B cell (primary cell): Measurements from ENCODE around the gene HDAC1. TPM values are rescaled to one million over a fixed set of nuclear protein-coding genes. Genes with fewer than 3 reads are reported as not detected.

Experiments
- ATAC-seq: fragments of 200-7000 bp; cut with Tn5 transposase; one replicate; pipeline ENCODE4 v1.10.0; 2021; ENCODE audit warnings: low read depth, mild to moderate bottlenecking, moderate number of reproducible peaks, moderate library complexity
- CTCF ChIA-PET: fragments of 350-600 bp; sonication (Branson Sonifier 250); formaldehyde crosslinking; loops from one replicate; lab custom pipeline; 2021; ENCODE audit warnings: antibody characterized with exemption, inconsistent platforms; lab: Charles Lee
- POLR2A ChIA-PET: fragments of 350-600 bp; sonication (Branson Sonifier 250); formaldehyde crosslinking; loops from one replicate; lab custom pipeline; 2021; ENCODE audit warnings: antibody characterized with exemption; lab: Charles Lee
- DNase-seq: peaks from one replicate; pipeline ENCODE4 v3.0.0; 2013
- H2AFZ ChIP-seq: 2 replicates; pipeline ENCODE4 v1.6.1; 2012; ENCODE audit warnings: mild to moderate bottlenecking, low read depth, low read length; ENCODE audit not compliant: insufficient read depth, poor library complexity, severe bottlenecking
- H3K27ac ChIP-seq, 2 donors: 1 replicate in 1 of 2; 2 replicates in 1 of 2; pipeline ENCODE4 v1.5.1; 2012 to 2013; ENCODE audit warnings: low read length in 2 of 2, mild to moderate bottlenecking in 2 of 2, moderate library complexity in 1 of 2
- H3K27me3 ChIP-seq, 4 experiments: fragments of 200-600 bp in 1 of 4; sonication (generic) in 1 of 4; replicated peaks in 1 of 4; 1 replicate in 2 of 4; 2 replicates in 2 of 4; pipeline versions ENCODE4 v1.6.1 to v1.7.0; 2013 to 2016; ENCODE audit warnings: low read length in 3 of 4, mild to moderate bottlenecking in 2 of 4, mixed read lengths in 1 of 4, moderate library complexity in 1 of 4; ENCODE audit not compliant: insufficient read depth in 4 of 4, control insufficient read depth in 3 of 4; ENCODE audit errors: control extremely low read depth in 1 of 4
- H3K36me3 ChIP-seq, 2 experiments: replicated peaks in 1 of 2; 1 replicate in 1 of 2; 2 replicates in 1 of 2; pipeline versions ENCODE4 v1.6.1 to v1.7.1; 2013; ENCODE audit warnings: low read length in 1 of 2; ENCODE audit not compliant: insufficient read depth in 2 of 2, control insufficient read depth in 1 of 2; ENCODE audit errors: control extremely low read depth in 1 of 2, extremely low read depth in 1 of 2
- H3K4me1 ChIP-seq, 2 donors: fragments of 200-600 bp in 1 of 2; sonication (generic) in 1 of 2; 1 replicate in 1 of 2; 2 replicates in 1 of 2; pipeline versions ENCODE4 v1.5.1 to v1.6.1; 2013 to 2017; ENCODE audit warnings: low read length in 2 of 2; ENCODE audit not compliant: control insufficient read depth in 2 of 2, insufficient read depth in 2 of 2
- H3K4me2 ChIP-seq: replicated peaks from 2 replicates; pipeline ENCODE3; 2012; ENCODE audit warnings: mild to moderate bottlenecking, low read depth, low read length; ENCODE audit not compliant: poor library complexity, severe bottlenecking
- H3K4me3 ChIP-seq, 5 experiments: fragments of 200-600 bp in 1 of 5; sonication (generic) in 1 of 5; 1 replicate in 3 of 5; 2 replicates in 2 of 5; pipeline versions ENCODE4 v1.5.1 to v1.7.0; 2011 to 2016; ENCODE audit warnings: low read length in 4 of 5, mild to moderate bottlenecking in 4 of 5, low read depth in 2 of 5, control low read depth in 1 of 5, moderate library complexity in 1 of 5; ENCODE audit not compliant: insufficient read depth in 1 of 5; ENCODE audit errors: control extremely low read depth in 1 of 5, extremely low read depth in 1 of 5
- H3K79me2 ChIP-seq: fragments of 200-600 bp; sonication (generic); one replicate; pipeline ENCODE4 v1.6.0; 2016; ENCODE audit warnings: low read length; ENCODE audit not compliant: control insufficient read depth, insufficient read depth
- H3K9ac ChIP-seq: fragments of 200-600 bp; sonication (generic); 2 replicates; pipeline ENCODE4 v1.6.1; 2017; ENCODE audit warnings: mild to moderate bottlenecking, low read length, moderate library complexity
- H3K9me3 ChIP-seq, 3 donors: one replicate each; pipeline versions ENCODE4 v1.6.1 to v1.7.1; 2013; ENCODE audit warnings: low read length in 2 of 3; ENCODE audit not compliant: control insufficient read depth in 2 of 3, insufficient read depth in 1 of 3; ENCODE audit errors: control extremely low read depth in 1 of 3
- H4K20me1 ChIP-seq: 2 replicates; pipeline ENCODE4 v1.6.0; 2012; ENCODE audit warnings: mild to moderate bottlenecking, low read length; ENCODE audit not compliant: insufficient read depth, control insufficient read depth, poor library complexity, severe bottlenecking
- H3K27ac Mint-ChIP-seq: one replicate; pipeline ENCODE4 v1.8.0; 2021; ENCODE audit warnings: mixed read lengths
- H3K27me3 Mint-ChIP-seq: one replicate; pipeline ENCODE4 v1.8.0; 2021; ENCODE audit warnings: mixed read lengths
- H3K4me1 Mint-ChIP-seq: one replicate; pipeline ENCODE4 v1.8.0; 2021; ENCODE audit warnings: mixed read lengths
- H3K4me3 Mint-ChIP-seq: one replicate; pipeline ENCODE4 v1.8.0; 2021; ENCODE audit warnings: mixed read lengths
- H3K9me3 Mint-ChIP-seq: one replicate; pipeline ENCODE4 v1.8.0; 2022; ENCODE audit warnings: mixed read lengths; ENCODE audit not compliant: insufficient read depth
- EZH2 ChIP-seq: IDR thresholded peaks from 2 replicates; pipeline ENCODE4 v1.6.1; 2012; ENCODE audit warnings: borderline replicate concordance, low read depth, mild to moderate bottlenecking, moderate library complexity, low read length; ENCODE audit not compliant: insufficient read depth, poor library complexity, severe bottlenecking
- WGBS: methylation state at CpG from one replicate; pipeline ENCODE4 v1.1.5; 2013; ENCODE audit warnings: missing lambda C conversion rate; ENCODE audit not compliant: insufficient coverage; 5-methylcytosine and 5-hydroxymethylcytosine counted together
- intact Hi-C: fragments of 100-400 bp; cut with micrococcal nuclease; formaldehyde crosslinking; loops from one replicate; pipeline ENCODE4 v1.10.0; 2022
- polyA plus RNA-seq: library from polyadenylated mRNA; depleted of rRNA; stranded (reverse); fragments of >200 nt; gene quantifications from 2 replicates; pipeline ENCODE4 v1.2.3, GENCODE V29; 2012
- total RNA-seq, 2 donors: library from RNA; stranded (reverse); fragments of 120-200 nt in 1 of 2; gene quantifications; 1 replicate in 1 of 2; 2 replicates in 1 of 2; pipeline versions ENCODE4 v1.2.3 to v1.2.4, GENCODE V29; 2013 to 2022
- TF ChIP-seq, protein P1 (sequence below): fragments of 200-600 bp; IDR thresholded peaks from one replicate; pipeline ENCODE4 v1.8.0; 2022; ENCODE audit warnings: antibody characterized with exemption, mild to moderate bottlenecking

Gene HDAC1
- total and polyA plus RNA-seq, 2 donors (not counting 1 experiment from before 2014, with no cell fraction given) = 184 to 205 TPM

DNA sequence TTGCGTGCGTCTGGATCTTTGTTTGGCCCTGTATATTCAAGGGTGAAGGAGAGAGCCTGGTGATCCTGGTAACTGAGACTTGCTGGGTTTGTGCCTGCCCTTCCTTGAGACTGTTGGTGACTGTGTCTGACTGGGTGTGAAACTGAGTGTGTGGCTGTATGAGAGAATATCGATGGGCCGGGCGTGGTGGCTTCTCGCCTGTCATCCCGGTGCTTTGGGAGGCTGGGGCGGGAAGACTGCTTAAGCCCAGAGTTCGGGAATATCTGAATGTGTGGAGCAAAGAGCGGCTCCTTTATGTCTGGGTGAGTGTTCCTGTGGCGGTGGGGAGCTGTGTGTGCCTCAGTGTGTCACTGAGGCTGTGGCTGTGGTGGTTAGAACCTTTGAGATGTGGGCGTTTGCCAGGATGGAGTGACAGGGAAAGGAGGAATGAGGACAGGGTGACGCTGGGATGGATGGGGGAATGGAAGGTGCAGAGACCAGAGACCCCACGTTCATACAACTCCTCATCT lies 46.8 kb downstream of the HDAC1 start:
- H3K27me3 ChIP-seq = no peaks in the 10 kb centered on the region
- DNase-seq (no peak), ATAC-seq (no peak)
- H3K4me1 ChIP-seq = peaks cover 52 to 56% of the 10 kb centered on the region in 2 donors
- no peak overlapping the region for H3K27ac ChIP-seq
- H3K79me2 ChIP-seq = peaks cover 19% of the 10 kb centered on the region
- H2AFZ ChIP-seq = no peak overlapping the region
- Mint-ChIP-seq H3K4me3 (peak overlapping the region; percentile 30), H3K4me1 (peaks cover 55% of the 10 kb centered on the region), H3K9me3 (no peaks in the 10 kb centered on the region), H3K27ac (peak overlapping the region; percentile 64), H3K27me3 (no peaks in the 10 kb centered on the region)
- TF ChIP-seq EZH2 = no peak
- TF ChIP-seq, protein P1, sequence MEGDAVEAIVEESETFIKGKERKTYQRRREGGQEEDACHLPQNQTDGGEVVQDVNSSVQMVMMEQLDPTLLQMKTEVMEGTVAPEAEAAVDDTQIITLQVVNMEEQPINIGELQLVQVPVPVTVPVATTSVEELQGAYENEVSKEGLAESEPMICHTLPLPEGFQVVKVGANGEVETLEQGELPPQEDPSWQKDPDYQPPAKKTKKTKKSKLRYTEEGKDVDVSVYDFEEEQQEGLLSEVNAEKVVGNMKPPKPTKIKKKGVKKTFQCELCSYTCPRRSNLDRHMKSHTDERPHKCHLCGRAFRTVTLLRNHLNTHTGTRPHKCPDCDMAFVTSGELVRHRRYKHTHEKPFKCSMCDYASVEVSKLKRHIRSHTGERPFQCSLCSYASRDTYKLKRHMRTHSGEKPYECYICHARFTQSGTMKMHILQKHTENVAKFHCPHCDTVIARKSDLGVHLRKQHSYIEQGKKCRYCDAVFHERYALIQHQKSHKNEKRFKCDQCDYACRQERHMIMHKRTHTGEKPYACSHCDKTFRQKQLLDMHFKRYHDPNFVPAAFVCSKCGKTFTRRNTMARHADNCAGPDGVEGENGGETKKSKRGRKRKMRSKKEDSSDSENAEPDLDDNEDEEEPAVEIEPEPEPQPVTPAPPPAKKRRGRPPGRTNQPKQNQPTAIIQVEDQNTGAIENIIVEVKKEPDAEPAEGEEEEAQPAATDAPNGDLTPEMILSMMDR = no peak
- peak overlapping the region; percentile 89 for H3K4me2 ChIP-seq
- peaks cover 0 to 6% of the 10 kb centered on the region in 2 experiments for H3K36me3 ChIP-seq
- intact Hi-C loops = loop anchor here (5.0 kb wide), 1 partner anchor 34 kb away; no protein-coding TSS in a partner anchor
- H3K9me3 ChIP-seq = no peaks in the 10 kb centered on the region
- no peak overlapping the region for H3K9ac ChIP-seq
- H4K20me1 ChIP-seq = peaks cover 32% of the 10 kb centered on the region
- no peak overlapping the region for H3K4me3 ChIP-seq
- POLR2A ChIA-PET = interaction anchor here (3.9 kb wide), 1 partner anchor 13 kb away, joined by 51 read pairs; no protein-coding TSS in a partner anchor
- WGBS = 94% methylated on average over 11 of the region's 14 CpGs
- CTCF ChIA-PET = no interaction called here

DNA sequence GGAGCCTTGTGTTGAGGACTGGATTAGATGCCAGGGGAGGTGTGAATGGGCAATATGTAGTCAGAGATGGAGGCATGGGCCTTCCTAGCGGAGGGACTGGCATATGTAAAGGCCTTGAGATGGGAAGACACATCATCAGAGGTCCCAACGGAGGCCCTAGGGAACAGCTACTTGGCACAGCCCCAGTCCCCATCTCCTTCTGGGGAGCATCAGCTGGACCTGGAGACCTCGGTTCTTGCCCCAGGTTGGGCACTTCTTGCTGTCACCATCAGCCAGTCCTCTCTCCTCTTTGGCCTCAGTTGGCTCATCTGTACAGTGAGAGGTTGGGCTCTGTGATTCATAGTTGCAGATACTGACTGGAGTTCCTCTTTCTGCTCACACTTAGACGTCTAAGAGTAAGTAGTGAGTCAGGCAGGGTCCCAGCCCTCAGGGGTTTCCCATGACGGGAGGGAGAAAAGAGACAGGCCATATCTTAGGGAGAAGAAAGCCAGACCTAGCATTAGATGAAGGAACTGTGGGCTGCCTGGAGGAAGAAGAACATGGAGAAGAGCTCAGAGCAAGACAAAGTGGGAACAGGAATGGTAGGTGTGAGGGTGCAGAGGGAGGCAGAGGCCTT lies 47.6 kb downstream of the HDAC1 start:
- intact Hi-C loops = loop anchor here (5.0 kb wide), 1 partner anchor 33 kb away; no protein-coding TSS in a partner anchor
- Histone ChIP-seq H3K27me3 (no peaks in the 10 kb centered on the region), H3K79me2 (peaks cover 13% of the 10 kb centered on the region), H3K36me3 (no peaks in the 10 kb centered on the region), H2AFZ (no peak overlapping the region), H4K20me1 (peaks cover 24% of the 10 kb centered on the region), H3K4me2 (peak overlapping the region; percentile 89), H3K9me3 (no peaks in the 10 kb centered on the region), H3K4me3 (no peak overlapping the region), H3K27ac (no peak overlapping the region), H3K9ac (no peak overlapping the region), H3K4me1 (peaks cover 44 to 48% of the 10 kb centered on the region in 2 donors)
- Mint-ChIP-seq H3K27me3 (no peaks in the 10 kb centered on the region), H3K9me3 (no peaks in the 10 kb centered on the region), H3K4me1 (peaks cover 47% of the 10 kb centered on the region), H3K4me3 (peak overlapping the region; percentile 42), H3K27ac (peak overlapping the region; percentile 57)
- ChIA-PET POLR2A (interaction anchor here (0.6 to 0.7 kb wide), 2 partner anchors 13 to 48 kb away, joined by 3 read pairs; no protein-coding TSS in a partner anchor), CTCF (interaction anchor here (2.7 kb wide), 1 partner anchor 11 kb away, joined by 8 read pairs; no protein-coding TSS in a partner anchor)
- TF ChIP-seq, protein P1 = no peak
- TF ChIP-seq EZH2 = no peak
- DNase-seq (peak; percentile 61), ATAC-seq (no peak)
- WGBS = 50% methylated on average over 2 of the region's 5 CpGs
